Spinal cord (tissue), 10 donors: ENCODE measurements around the gene APP. TPM values are rescaled to one million over a fixed set of nuclear protein-coding genes. Genes with fewer than 3 reads are reported as not detected.

Source experiments
- DNase-seq, 6 donors: peaks; one replicate each; pipeline versions ENCODE4 v3.0.0 to v3.0.0-alpha.2; 2013 to 2015; ENCODE audit warnings: low spot score in 6 of 6, low read depth in 4 of 6
- H3K27ac ChIP-seq: one replicate; pipeline ENCODE4 v1.5.1; 2013; ENCODE audit warnings: low read depth, low read length, control low read depth
- H3K27me3 ChIP-seq: one replicate; pipeline ENCODE4 v1.6.1; 2013; ENCODE audit warnings: low read length; ENCODE audit not compliant: control insufficient read depth, insufficient read depth
- H3K36me3 ChIP-seq: one replicate; pipeline ENCODE4 v1.6.1; 2013; ENCODE audit warnings: low read length; ENCODE audit not compliant: control insufficient read depth, insufficient read depth
- H3K4me1 ChIP-seq: one replicate; pipeline ENCODE4 v1.6.1; 2013; ENCODE audit warnings: low read length; ENCODE audit not compliant: control insufficient read depth, insufficient read depth
- H3K4me3 ChIP-seq: one replicate; pipeline ENCODE4 v1.5.1; 2013; ENCODE audit warnings: low read depth, low read length, control low read depth
- H3K9me3 ChIP-seq: one replicate; pipeline ENCODE4 v1.6.1; 2013; ENCODE audit warnings: low read length; ENCODE audit not compliant: control insufficient read depth, insufficient read depth
- WGBS: methylation state at CpG from one replicate; pipeline ENCODE4 v1.1.5; 2013; ENCODE audit warnings: missing lambda C conversion rate; ENCODE audit not compliant: insufficient coverage; 5-methylcytosine and 5-hydroxymethylcytosine counted together
- polyA plus RNA-seq, 2 donors: library from polyadenylated mRNA; unstranded; fragments of 120-200 nt; gene quantifications; one replicate each; pipeline ENCODE4 v1.2.1, GENCODE V29; 2013; ENCODE audit not compliant: insufficient read length in 2 of 2
- total RNA-seq, 2 donors: library from RNA; depleted of rRNA in 1 of 2; stranded (reverse); fragments of 120-200 nt in 1 of 2; fragments of >200 nt in 1 of 2; gene quantifications; one replicate each; pipeline versions ENCODE4 v1.2.3 to v1.2.4, GENCODE V29; 2013 to 2014
- donor health status: healthy.

The APP gene
- total and polyA plus RNA-seq, 4 donors = 606 to 947 (median 855) TPM

DNA sequence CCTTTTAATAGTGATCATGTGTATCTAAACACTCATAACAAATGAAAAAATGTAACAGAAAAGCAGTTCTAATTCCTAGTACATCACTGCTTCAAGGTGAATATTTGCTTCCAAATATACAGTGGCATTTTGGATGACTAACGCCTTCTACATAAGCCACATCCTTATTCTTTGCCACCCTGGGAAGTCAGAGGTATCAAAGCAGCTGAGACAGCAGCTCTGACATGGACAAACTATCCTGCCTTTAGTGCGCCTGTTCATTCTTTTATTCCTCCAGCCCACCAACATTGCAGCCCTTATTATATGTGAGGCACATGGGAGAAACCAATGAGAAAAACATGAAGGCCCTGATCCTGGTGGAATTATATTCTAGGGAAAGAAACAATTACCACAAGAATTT lies 183.0 kb downstream of the APP start:
- WGBS = 100% methylated on average over 1 of the region's 2 CpGs
- Histone ChIP-seq H3K27ac (no peak overlapping the region), H3K27me3 (no peaks in the 10 kb centered on the region), H3K4me1 (peaks cover 3% of the 10 kb centered on the region), H3K4me3 (no peak overlapping the region), H3K9me3 (no peaks in the 10 kb centered on the region), H3K36me3 (peaks cover 6% of the 10 kb centered on the region)
- peak in 1 of 6 donors; percentile 40 for DNase-seq

- Histone ChIP-seq H3K9me3 (no peaks in the 10 kb centered on the region), H3K4me1 (peaks cover 3% of the 10 kb centered on the region), H3K4me3 (no peak overlapping the region), H3K27ac (no peak overlapping the region), H3K27me3 (no peaks in the 10 kb centered on the region), H3K36me3 (peaks cover 8% of the 10 kb centered on the region)
- WGBS = 0% methylated on average over 1 of the region's 2 CpGs
- peak in 2 of 6 donors; percentile 31 to 74 for DNase-seq
Observed at GRCh38 chr21:25986928-25987327, 183.6 kb downstream of the APP start.

GRCh38 chr21:25985990-25986389 lies 184.6 kb downstream of the APP start:
- Histone ChIP-seq H3K27me3 (no peaks in the 10 kb centered on the region), H3K4me3 (no peak overlapping the region), H3K27ac (no peak overlapping the region), H3K9me3 (no peaks in the 10 kb centered on the region), H3K4me1 (peaks cover 3% of the 10 kb centered on the region), H3K36me3 (peaks cover 8% of the 10 kb centered on the region)
- no peak for DNase-seq
- WGBS = no CpG with 5 or more reads among the region's 3 CpGs

DNA sequence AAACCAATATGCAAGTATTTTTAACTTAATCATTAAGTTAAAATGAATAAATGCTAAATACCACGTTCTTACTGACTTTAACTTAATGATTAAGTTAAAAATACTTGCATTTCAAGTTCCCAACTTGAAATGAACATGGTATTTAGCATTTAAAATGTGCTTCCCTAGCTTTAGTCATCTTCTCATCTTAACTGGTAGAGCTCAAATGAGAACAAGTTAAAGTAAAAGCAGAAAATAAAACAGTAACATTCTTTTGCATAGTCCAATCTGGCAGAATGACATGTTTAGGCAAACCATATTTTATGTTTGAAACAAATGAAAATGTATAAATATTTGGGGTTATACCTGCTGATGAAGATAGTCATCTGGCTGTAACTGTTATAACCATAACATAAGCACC lies 186.0 kb downstream of the APP start:
- Histone ChIP-seq H3K36me3 (peaks cover 8% of the 10 kb centered on the region), H3K9me3 (no peaks in the 10 kb centered on the region), H3K27me3 (no peaks in the 10 kb centered on the region), H3K4me1 (peaks cover 3% of the 10 kb centered on the region), H3K27ac (no peak overlapping the region), H3K4me3 (no peak overlapping the region)
- no peak for DNase-seq
- WGBS = no CpG with 5 or more reads among the region's 1 CpG

GRCh38 chr21:25983745-25984144 lies 186.8 kb downstream of the APP start:
- DNase-seq = no peak

GRCh38 chr21:25980710-25981109 lies 189.9 kb downstream of the APP start:
- no peak overlapping the region for H3K27ac ChIP-seq
- no peaks in the 10 kb centered on the region for H3K9me3 ChIP-seq
- H3K4me3 ChIP-seq = no peak overlapping the region
- 100% methylated on average over 3 of the region's 3 CpGs for WGBS
- no peak for DNase-seq
- no peaks in the 10 kb centered on the region for H3K27me3 ChIP-seq
- H3K36me3 ChIP-seq = peaks cover 2% of the 10 kb centered on the region
- no peaks in the 10 kb centered on the region for H3K4me1 ChIP-seq

More at GRCh38 chr21:25983745-25984144, 186.8 kb downstream of the APP start:
- H3K9me3 ChIP-seq = no peaks in the 10 kb centered on the region
- WGBS = 0% methylated on average over 1 of the region's 3 CpGs
- H3K27me3 ChIP-seq = no peaks in the 10 kb centered on the region
- H3K27ac ChIP-seq = no peak overlapping the region
- H3K4me3 ChIP-seq = no peak overlapping the region
- peaks cover 3% of the 10 kb centered on the region for H3K4me1 ChIP-seq
- peaks cover 8% of the 10 kb centered on the region for H3K36me3 ChIP-seq

GRCh38 chr21:25979845-25980616 lies 190.5 kb downstream of the APP start:
- Histone ChIP-seq H3K36me3 (peaks cover 3% of the 10 kb centered on the region), H3K4me1 (no peaks in the 10 kb centered on the region), H3K9me3 (no peaks in the 10 kb centered on the region), H3K27me3 (no peaks in the 10 kb centered on the region), H3K27ac (no peak overlapping the region), H3K4me3 (no peak overlapping the region)
- DNase-seq = peak in 1 of 6 donors; percentile 68
- WGBS = 80% methylated on average over 8 of the region's 9 CpGs

- H3K27me3 ChIP-seq = no peaks in the 10 kb centered on the region
- no peak overlapping the region for H3K4me3 ChIP-seq
- H3K36me3 ChIP-seq = peaks cover 14% of the 10 kb centered on the region
- H3K4me1 ChIP-seq = no peaks in the 10 kb centered on the region
- H3K27ac ChIP-seq = no peak overlapping the region
- no peak for DNase-seq
- peaks cover 3% of the 10 kb centered on the region for H3K9me3 ChIP-seq
Observed at GRCh38 chr21:25977068-25977611, 193.4 kb downstream of the APP start.

GRCh38 chr21:25974964-25975363 lies 195.6 kb downstream of the APP start:
- peak in 1 of 6 donors; percentile 64 for DNase-seq
- Histone ChIP-seq H3K4me3 (no peak overlapping the region), H3K27ac (no peak overlapping the region), H3K4me1 (no peaks in the 10 kb centered on the region), H3K27me3 (no peaks in the 10 kb centered on the region), H3K9me3 (peaks cover 3% of the 10 kb centered on the region), H3K36me3 (peaks cover 21% of the 10 kb centered on the region)
- 97% methylated on average over 7 of the region's 8 CpGs for WGBS
